GM18519 (cell line): ENCODE measurements around the gene MEX3D.

Experiments
- ATAC-seq: cut with Tn5 transposase; IDR thresholded peaks from one replicate; pipeline ENCODE4 v1.9.1; 2021; ENCODE audit warnings: mild to moderate bottlenecking, moderate library complexity; ENCODE audit not compliant: unreplicated experiment, low FRiP score

MEX3D gene

DNA sequence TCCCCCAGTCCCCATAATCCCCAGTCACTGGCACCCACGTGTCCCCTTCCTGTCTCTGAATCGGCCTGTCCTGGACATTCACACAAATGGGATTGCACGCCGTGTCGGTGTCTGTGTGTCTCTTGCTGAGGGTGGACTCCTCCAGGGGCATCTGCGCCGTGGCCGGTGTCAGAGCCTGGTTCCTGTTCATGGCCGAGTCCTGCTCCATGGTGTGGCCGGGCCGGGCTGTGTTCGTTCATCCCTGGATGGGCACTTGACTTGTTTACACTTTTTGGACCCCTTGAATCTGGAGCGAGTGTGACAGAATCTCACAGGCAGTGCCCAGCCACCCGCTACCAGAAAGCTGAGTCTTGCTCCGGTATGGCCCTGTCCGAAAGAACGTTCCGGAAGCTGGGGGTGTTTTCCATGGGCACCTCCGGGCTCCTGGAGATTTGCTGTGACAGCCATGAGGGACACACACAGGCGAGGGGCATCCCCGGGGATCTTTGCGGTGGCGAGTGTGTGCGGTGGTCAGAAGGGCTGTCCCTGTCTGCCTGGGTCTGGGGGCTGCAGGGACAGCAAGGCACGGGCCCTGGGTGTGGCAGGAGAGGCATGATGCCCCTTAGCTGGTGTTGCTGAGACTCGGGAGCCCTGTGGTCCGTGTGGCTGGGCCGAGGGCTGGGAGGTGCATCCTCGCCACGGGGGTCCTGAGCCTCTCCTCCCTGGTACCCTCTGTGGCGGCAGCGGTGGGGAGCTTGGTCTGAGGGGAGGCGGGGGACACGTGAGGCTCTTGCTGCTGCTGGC, 6.4 kb upstream of the MEX3D start:
- no peak for ATAC-seq

DNA sequence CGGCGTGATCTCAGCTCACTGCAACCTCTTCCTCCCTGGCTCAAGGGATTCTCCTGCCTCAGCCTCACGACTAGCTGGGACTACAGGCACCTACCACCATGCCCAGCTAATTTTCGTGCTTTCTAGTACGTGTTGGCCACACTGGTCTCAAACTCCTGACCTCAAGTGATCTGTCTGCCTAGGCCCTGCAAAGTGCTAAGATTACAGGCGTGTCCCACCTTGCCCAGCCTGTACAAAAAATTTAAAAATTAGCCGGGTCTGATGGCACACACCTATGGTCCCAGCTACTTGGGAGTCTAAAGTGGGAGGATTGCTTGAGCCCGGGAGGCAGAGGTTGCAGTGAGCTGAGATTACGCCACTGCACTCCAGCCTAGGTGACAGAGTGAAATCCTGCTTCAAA, 4.7 kb upstream of the MEX3D start:
- ATAC-seq = no peak

GRCh38 chr19:1571358-1571757, 3.2 kb upstream of the MEX3D start:
- ATAC-seq = no peak

GRCh38 chr19:1570836-1571235, 2.7 kb upstream of the MEX3D start:
- ATAC-seq = no peak

GRCh38 chr19:1569997-1570396, 1.9 kb upstream of the MEX3D start:
- no peak for ATAC-seq

DNA sequence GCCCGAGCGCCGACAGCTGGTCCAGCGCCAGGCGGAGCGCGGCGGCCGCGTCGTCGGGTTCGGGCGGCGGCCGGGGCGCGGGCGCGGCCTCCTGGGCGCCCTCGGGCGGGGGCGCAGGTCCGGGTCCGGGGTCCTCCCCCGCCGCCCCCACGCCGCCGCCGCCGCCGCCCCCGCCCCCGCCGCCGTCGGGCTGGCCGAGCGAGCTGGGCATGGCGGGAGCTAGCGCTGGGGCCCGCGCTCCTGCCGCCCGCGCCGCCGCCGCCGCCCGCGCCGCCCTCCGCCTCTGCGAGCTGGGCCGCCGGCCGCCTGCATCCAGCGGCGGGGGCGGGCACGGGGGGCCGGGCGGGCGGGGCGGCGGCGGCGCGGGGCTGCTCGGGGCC, 287 bp downstream of the MEX3D start:
- ATAC-seq = no peak

DNA sequence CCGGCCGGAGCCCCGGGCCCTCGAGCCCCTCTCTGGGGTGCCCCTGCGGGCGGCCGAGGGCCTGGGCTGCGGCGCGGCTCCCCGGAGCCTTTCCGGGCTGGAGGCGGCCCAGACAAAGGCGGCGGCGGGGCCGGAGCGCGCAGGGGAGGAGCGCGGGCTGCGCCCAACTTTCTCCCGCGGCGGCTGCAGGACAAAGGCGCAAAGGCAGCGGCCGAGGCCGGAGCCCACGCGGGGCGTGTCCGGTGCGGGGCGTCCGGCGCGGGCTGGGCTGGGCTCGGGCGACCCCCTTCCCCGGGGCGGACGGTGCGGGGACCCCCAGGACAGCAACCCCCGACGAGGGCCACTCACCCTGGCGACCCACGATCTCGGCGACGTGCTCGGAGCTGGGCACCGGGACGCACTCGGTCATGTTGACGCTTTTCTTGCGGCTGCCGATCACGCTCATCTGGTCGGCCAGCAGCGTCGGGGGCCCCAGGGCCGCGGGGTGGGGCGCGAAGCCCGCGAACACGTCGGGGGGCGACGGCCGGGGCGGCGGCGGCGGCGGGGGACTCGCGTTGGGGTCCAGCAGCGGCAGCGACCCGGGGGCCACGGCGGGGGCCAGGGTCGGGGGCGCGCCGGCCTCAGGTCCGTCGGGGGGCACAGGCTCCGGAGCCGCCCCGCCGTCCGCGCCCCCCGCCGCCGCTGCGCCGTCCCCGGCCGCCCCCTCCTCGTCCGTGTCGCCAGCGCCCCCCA, 843 bp downstream of the MEX3D start:
- ATAC-seq = no peak

DNA sequence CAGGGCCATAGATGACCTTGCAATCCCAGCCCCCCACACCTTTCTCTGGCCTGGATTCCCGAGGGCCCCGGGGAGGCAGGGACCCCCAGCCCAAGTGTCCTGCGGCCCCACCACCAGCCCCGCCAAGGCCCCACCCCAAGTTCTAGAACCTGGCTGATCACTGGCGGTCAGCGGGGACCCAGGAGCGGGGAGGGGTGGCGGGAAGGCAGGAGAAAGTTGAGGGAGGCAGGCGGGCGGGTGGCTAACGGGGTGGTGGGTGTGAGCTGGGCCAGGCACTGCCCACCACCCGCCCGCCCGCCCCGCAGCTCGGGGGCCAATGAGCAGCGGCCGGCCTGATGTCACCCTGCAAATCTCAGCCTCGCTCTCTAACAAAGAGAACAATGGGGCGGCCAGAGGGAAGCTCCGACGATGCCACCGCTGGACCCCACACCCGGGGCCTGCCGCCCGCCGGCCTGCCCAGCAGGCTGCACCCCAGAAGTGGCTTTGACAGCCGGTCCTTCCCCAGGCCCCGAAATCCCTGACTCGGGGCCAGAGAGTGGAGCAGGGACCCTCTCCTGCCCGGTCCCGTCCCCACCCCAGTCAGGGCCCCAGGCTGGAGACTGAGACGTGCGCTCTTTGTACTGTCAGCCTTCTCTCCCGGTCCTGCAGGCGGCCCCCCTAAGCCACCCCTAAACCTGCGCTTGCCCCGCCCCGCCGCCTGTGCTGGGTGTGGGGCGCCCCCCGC, 1.6 kb downstream of the MEX3D start:
- no peak for ATAC-seq

DNA sequence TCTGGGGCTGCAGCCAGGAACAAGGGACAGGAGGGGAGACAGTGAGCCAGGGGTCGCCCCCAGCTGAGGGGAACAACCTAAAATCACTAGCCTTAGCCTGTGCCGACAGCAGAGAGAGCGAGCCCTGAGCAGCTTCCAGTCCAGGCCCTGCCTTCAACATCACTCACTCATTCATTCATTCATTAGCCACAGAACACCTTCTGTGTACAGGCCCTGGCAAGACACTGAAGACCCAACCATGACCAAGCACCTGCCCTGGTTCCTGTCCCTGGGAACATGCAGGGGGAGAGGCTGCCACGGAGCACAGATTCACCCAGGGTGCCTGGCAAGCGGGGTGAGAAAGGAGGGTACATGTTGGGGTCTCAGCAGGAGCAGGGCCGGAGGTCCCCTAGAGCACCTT, 4.9 kb downstream of the MEX3D start:
- no peak for ATAC-seq

GRCh38 chr19:1561236-1561842, 6.8 kb downstream of the MEX3D start:
- no peak for ATAC-seq

DNA sequence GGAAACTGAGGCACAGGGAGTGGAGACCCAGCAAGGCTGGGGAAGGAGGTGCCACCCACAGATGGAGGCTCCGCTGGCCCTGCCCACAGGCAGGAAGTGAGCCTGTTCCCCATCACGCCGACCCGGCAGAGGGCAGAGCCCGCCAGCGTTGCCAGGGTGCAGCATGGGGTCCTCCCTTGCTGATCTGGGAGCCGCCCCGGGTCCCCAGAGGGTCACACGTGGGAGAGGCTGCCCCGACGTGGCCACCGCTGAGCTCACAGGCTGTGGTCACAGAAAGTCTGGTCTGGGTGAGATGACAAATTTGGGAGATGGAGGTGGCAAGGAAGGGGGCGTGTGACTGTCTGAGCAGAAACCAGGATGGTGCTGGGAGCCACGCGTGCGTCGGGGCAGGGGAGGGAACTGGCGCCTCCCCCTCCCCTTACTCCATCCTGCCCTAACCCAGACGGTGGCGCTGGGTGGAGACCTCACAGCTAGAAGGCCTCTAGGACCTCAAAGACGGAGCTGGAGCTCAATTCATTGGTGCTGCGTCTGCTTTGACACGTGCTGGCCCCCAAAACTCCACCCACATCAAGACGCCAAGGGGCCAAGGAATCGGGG, 7.7 kb downstream of the MEX3D start:
- no peak for ATAC-seq

DNA sequence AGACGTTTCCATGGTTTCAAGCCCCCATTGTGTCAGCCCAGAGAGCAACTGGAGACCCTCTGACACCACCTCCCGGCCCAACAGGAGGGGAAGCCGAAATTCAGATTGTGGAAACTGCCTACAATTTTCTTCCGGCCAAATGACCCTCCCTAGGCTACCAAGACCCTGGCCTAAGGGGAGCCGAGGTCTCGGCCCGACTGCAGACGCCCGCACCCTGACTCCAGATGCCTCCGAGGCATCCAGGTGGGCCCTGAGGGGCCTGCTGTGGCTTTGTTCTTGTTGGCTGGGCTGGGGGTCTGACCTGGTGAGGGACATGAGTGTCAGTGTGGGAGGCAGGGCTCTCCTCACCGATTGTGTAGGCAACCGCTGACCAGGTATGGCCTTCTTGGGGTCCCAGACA, 9.6 kb downstream of the MEX3D start:
- no peak for ATAC-seq

- ATAC-seq = no peak
Measured at GRCh38 chr19:1556390-1557070, 11.6 kb downstream of the MEX3D start.

- ATAC-seq = no peak
Measured at GRCh38 chr19:1555487-1556389, 12.4 kb downstream of the MEX3D start.

DNA sequence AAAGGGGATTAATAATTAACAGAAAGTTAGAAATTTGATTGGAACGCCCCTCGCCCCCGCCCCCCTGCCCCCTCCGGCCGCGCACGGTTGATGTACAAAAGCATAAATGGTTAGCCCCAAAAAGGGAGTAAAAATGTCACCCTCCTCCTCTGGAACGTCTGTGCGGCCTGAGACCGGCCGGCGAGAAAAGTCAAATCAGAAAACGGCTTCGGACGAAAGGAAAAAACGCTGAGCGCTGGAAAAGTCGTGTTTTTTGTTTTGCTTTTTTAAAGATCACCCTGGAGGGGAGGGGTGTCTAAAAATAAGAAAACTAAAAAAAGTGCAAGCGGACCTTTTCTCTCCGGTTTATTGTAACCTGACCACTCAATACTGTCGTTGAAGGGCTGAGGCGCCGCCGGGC, 13.2 kb downstream of the MEX3D start:
- no peak for ATAC-seq

- ATAC-seq = no peak
Measured at GRCh38 chr19:1553415-1553814, 14.7 kb downstream of the MEX3D start.

GRCh38 chr19:1551068-1552040, 16.8 kb downstream of the MEX3D start:
- ATAC-seq = no peak

- ATAC-seq = no peak
Measured at GRCh38 chr19:1549332-1549945, 18.7 kb downstream of the MEX3D start.
